Fibroblast of villous mesenchyme (primary cell): ENCODE measurements around the gene GDF2. TPM values are rescaled to one million over a fixed set of nuclear protein-coding genes. Genes with fewer than 3 reads are reported as not detected.

Experiments used
- DNase-seq: peaks from one replicate; pipeline ENCODE4 v3.0.0-alpha.2; 2010; ENCODE audit warnings: low read depth
- H3K4me3 ChIP-seq: 2 replicates; pipeline ENCODE4 v1.5.1; 2011; ENCODE audit warnings: low read depth, mild to moderate bottlenecking, low read length
- CTCF ChIP-seq: IDR thresholded peaks from 2 replicates; pipeline ENCODE4 v1.5.1; 2012; ENCODE audit warnings: low read depth, mild to moderate bottlenecking, low read length; ENCODE audit not compliant: insufficient read depth
- total RNA-seq: library from RNA; depleted of rRNA; stranded (reverse); fragments of >200 nt; gene quantifications from 2 replicates; pipeline ENCODE4 v1.2.3, GENCODE V29; 2012

Gene GDF2
- total RNA-seq, 1 donor, result not detected

DNA sequence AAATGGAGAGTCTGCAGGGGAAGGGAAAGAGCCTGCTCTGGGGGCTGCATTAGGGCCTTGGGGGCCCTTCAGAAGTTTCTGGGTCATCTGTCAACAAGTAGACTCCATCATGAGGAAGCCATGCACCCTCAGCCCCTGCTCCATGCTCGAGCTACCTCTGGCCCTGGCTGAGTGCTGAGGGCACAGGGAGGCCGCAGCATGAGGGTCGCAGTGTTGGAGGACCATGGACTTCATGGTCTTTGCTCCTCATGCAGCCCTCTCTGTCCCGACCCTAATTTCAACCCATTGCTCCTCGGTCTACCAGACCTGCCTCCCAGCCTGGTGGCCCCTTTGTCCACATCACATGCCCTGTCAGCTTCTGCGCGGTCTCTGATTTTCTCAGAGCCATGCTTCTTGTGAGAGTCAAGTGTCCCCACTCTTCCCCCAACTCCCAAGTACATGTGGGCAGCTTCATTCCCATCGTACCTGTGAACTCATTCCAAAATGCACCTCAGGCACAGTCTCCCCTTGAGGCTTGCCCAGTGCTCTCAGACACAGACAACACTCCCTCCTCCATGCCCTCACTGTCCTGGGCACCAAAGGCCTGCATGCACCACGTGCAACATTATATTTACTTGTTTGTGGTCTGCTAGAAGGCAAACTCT is 47.1 kb downstream of the GDF2 start:
- TF ChIP-seq CTCF, result no peak
- DNase-seq, result no peak
- H3K4me3 ChIP-seq, result no peak overlapping the region

- no peak for TF ChIP-seq CTCF
- H3K4me3 ChIP-seq, result no peak overlapping the region
- DNase-seq, result no peak
These were observed 47.9 kb downstream of the GDF2 start for GRCh38 chr10:47370015-47370767.

- no peak overlapping the region for H3K4me3 ChIP-seq
- no peak for TF ChIP-seq CTCF
- DNase-seq, result peak; percentile 11
These were observed 48.6 kb downstream of the GDF2 start for GRCh38 chr10:47370878-47371277.

GRCh38 chr10:47371629-47372485 is 49.6 kb downstream of the GDF2 start:
- peak; percentile 7 for DNase-seq
- H3K4me3 ChIP-seq, result no peak overlapping the region
- TF ChIP-seq CTCF, result no peak

DNA sequence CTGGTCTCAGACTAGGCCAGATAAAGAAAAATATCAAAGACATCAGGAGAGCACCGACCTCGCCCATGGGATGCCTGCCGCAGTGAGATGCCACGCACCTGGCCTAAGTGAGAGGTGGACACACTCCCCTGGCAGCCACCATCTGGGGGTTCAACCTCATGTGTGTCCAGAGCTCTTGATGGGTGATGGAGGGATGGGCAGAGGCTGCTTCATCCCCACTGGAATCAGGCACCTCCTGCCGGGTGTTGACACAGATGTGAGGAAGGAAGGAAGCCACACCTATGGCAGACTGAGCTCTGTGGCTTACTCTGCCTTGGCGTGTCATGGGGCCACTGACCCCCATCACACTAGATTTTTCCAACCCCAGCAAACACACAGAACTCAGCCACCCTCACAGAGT is 50.5 kb downstream of the GDF2 start:
- H3K4me3 ChIP-seq, result no peak overlapping the region
- no peak for DNase-seq
- TF ChIP-seq CTCF, result no peak

GRCh38 chr10:47374611-47375536 is 52.6 kb downstream of the GDF2 start:
- no peak overlapping the region for H3K4me3 ChIP-seq
- TF ChIP-seq CTCF, result no peak
- peak; percentile 35 for DNase-seq
